AG09309 (cell line): Measurements from ENCODE around the gene TCF3.

Source experiments
- DNase-seq: peaks from one replicate; pipeline ENCODE4 v3.0.0-alpha.2; 2010; ENCODE audit warnings: low read depth
- H3K4me3 ChIP-seq: 2 replicates; pipeline ENCODE4 v1.5.1; 2011; ENCODE audit warnings: mild to moderate bottlenecking, low read depth, low read length, moderate library complexity; ENCODE audit not compliant: control insufficient read depth
- TF ChIP-seq, protein P1 (sequence below): IDR thresholded peaks from 2 replicates; pipeline ENCODE4 v1.5.1; 2011; ENCODE audit warnings: mild to moderate bottlenecking, low read depth, low read length, inconsistent platforms; ENCODE audit not compliant: insufficient read depth, control insufficient read depth; ENCODE audit errors: missing control alignments

Gene TCF3

DNA sequence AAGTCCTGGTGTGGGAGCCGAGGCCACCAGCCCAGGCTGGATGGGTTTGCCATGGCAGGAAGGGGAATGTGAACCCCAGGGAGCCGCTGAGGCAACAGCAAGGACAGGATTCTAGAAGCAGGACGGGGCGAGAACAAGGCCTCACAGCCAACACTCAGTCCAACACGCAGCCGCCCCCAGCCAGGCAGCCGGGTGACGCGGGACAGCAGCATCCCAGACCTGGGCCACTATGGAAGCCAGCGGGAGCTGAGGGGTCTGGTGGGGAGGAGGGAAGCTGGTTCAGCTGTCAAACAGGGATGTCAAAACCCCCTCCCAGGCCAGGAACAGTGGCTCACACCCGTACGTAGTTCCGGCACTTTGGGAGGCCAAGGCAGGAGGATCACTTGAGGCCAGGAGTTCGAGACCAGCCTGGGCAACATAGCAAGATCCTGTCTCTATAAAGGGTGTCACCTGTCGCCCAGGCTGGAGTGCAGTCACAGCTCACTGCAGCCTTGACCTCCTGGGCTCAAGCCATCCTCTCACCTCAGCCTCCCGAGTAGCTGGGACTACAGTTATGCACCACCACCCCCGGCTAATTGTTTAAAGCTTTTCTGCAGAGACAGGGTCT lies 91.1 kb downstream of the TCF3 start:
- no peak overlapping the region for H3K4me3 ChIP-seq
- no peak for DNase-seq
- TF ChIP-seq, protein P1, sequence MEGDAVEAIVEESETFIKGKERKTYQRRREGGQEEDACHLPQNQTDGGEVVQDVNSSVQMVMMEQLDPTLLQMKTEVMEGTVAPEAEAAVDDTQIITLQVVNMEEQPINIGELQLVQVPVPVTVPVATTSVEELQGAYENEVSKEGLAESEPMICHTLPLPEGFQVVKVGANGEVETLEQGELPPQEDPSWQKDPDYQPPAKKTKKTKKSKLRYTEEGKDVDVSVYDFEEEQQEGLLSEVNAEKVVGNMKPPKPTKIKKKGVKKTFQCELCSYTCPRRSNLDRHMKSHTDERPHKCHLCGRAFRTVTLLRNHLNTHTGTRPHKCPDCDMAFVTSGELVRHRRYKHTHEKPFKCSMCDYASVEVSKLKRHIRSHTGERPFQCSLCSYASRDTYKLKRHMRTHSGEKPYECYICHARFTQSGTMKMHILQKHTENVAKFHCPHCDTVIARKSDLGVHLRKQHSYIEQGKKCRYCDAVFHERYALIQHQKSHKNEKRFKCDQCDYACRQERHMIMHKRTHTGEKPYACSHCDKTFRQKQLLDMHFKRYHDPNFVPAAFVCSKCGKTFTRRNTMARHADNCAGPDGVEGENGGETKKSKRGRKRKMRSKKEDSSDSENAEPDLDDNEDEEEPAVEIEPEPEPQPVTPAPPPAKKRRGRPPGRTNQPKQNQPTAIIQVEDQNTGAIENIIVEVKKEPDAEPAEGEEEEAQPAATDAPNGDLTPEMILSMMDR = no peak

DNA sequence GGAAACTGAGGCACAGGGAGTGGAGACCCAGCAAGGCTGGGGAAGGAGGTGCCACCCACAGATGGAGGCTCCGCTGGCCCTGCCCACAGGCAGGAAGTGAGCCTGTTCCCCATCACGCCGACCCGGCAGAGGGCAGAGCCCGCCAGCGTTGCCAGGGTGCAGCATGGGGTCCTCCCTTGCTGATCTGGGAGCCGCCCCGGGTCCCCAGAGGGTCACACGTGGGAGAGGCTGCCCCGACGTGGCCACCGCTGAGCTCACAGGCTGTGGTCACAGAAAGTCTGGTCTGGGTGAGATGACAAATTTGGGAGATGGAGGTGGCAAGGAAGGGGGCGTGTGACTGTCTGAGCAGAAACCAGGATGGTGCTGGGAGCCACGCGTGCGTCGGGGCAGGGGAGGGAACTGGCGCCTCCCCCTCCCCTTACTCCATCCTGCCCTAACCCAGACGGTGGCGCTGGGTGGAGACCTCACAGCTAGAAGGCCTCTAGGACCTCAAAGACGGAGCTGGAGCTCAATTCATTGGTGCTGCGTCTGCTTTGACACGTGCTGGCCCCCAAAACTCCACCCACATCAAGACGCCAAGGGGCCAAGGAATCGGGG lies 92.0 kb downstream of the TCF3 start:
- TF ChIP-seq, protein P1 = no peak
- DNase-seq = no peak
- H3K4me3 ChIP-seq = no peak overlapping the region
